Upper lobe of right lung (tissue), 1 donor: Measurements from ENCODE around the gene CACTIN. TPM values are rescaled to one million over a fixed set of nuclear protein-coding genes. Genes with fewer than 3 reads are reported as not detected.

Experiments
- ATAC-seq: fragments of 200-7000 bp; cut with Tn5 transposase; one replicate; pipeline ENCODE4 v1.9.1; 2020; ENCODE audit warnings: mild to moderate bottlenecking, moderate library complexity
- DNase-seq: peaks from one replicate; pipeline ENCODE4 v3.0.0-alpha.2; 2020
- H3K27ac ChIP-seq: fragments of 200-600 bp; one replicate; pipeline ENCODE4 v1.8.0; 2022
- H3K27me3 ChIP-seq: fragments of 200-600 bp; one replicate; pipeline ENCODE4 v1.8.0; 2022; ENCODE audit warnings: mild to moderate bottlenecking
- H3K36me3 ChIP-seq: fragments of 200-600 bp; one replicate; pipeline ENCODE4 v1.8.0; 2022
- H3K4me1 ChIP-seq: fragments of 200-600 bp; one replicate; pipeline ENCODE4 v1.8.0; 2022
- H3K4me3 ChIP-seq: fragments of 200-600 bp; one replicate; pipeline ENCODE4 v1.8.0; 2022; ENCODE audit warnings: mild to moderate bottlenecking
- H3K9me3 ChIP-seq: fragments of 200-600 bp; one replicate; pipeline ENCODE4 v1.8.0; 2022
- CTCF ChIP-seq: fragments of 200-600 bp; IDR thresholded peaks from one replicate; pipeline ENCODE4 v1.8.0; 2022; ENCODE audit warnings: antibody characterized with exemption
- intact Hi-C: fragments of 100-400 bp; cut with DNase I; formaldehyde crosslinking; loops from one replicate; pipeline ENCODE4 v1.11.0; 2022
- total RNA-seq: library from RNA; stranded (reverse); fragmentation: NEBNext Ultra II Directional; extraction: Animal tissue kit (Norgen Biotek cat#: 25700); gene quantifications from one replicate; pipeline ENCODE4 v1.2.1, GENCODE V29; 2021
- donor health status: DM: no; HTN: yes; CAD: no; lungs with severe emphysema.

CACTIN gene
- total RNA-seq, 1 donor from 2014 or later, result 24.3 TPM

DNA sequence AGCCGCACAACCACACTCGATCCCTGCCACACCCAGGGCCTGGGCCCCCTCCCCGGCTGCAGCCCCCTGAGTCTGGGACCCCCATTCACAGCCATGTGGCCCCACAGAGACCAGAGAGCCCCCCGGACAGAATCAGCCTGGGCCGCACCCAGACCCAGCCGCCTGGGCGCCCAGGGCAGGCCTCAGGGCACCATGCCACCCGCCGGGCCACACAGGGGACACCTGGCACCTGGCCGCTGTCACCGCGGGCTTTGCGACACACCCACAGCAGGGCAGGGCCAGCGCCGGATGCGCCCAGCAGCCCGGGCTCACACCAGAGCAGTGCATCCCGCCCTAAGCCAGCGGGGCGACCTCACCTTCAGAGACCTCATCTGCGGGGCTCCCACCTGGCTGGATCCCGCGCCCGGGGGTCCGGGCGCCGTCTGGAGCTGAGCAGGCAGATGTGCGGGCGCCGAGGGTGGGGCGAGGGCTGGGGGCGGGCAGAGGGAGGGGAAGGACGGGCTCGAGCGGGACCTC, 20.4 kb downstream of the CACTIN start:
- ATAC-seq (peak; percentile 40), DNase-seq (peak; percentile 69)
- Histone ChIP-seq H3K4me3 (peak overlapping the region; percentile 45), H3K36me3 (peaks cover 2% of the 10 kb centered on the region), H3K27ac (peak overlapping the region; percentile 11), H3K27me3 (no peaks in the 10 kb centered on the region), H3K4me1 (peaks cover 33% of the 10 kb centered on the region), H3K9me3 (no peaks in the 10 kb centered on the region)
- intact Hi-C loops, result no loop called here
- TF ChIP-seq CTCF, result no peak

- no peak for DNase-seq
- ATAC-seq, result no peak
- Histone ChIP-seq H3K27ac (peak overlapping the region; percentile 11), H3K4me3 (peak overlapping the region; percentile 45), H3K27me3 (no peaks in the 10 kb centered on the region), H3K4me1 (peaks cover 33% of the 10 kb centered on the region), H3K9me3 (no peaks in the 10 kb centered on the region), H3K36me3 (no peaks in the 10 kb centered on the region)
- no peak for TF ChIP-seq CTCF
- intact Hi-C loops, result no loop called here
Observed at GRCh38 chr19:3605770-3606169, 20.8 kb downstream of the CACTIN start.

DNA sequence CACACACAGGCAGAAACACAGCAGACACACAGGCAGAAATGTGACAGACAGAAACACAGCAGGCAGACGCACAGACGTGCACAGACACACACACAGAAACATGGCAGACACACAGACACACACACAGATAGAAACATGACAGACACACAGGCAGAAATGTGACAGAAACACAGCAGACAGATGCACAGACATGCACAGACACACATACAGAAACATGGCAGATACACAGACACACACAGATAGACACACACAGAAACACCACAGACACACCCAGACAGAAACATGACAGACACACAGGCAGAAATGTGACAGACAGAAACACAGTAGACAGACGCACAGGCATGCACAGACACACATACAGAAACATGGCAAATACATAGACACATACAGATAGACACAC, 21.2 kb downstream of the CACTIN start:
- Histone ChIP-seq H3K4me3 (peak overlapping the region; percentile 45), H3K36me3 (no peaks in the 10 kb centered on the region), H3K4me1 (peaks cover 33% of the 10 kb centered on the region), H3K9me3 (no peaks in the 10 kb centered on the region), H3K27ac (no peak overlapping the region), H3K27me3 (no peaks in the 10 kb centered on the region)
- DNase-seq, result no peak
- ATAC-seq, result no peak
- intact Hi-C loops, result no loop called here
- TF ChIP-seq CTCF, result no peak

- Histone ChIP-seq H3K4me1 (peaks cover 33% of the 10 kb centered on the region), H3K4me3 (peak overlapping the region; percentile 4), H3K27ac (no peak overlapping the region), H3K27me3 (no peaks in the 10 kb centered on the region), H3K9me3 (no peaks in the 10 kb centered on the region), H3K36me3 (no peaks in the 10 kb centered on the region)
- TF ChIP-seq CTCF, result no peak
- intact Hi-C loops, result no loop called here
- no peak for DNase-seq
- ATAC-seq, result no peak
Observed at GRCh38 chr19:3604987-3605343, 21.6 kb downstream of the CACTIN start.

- no peak for ATAC-seq
- H3K27me3 ChIP-seq, result no peaks in the 10 kb centered on the region
- TF ChIP-seq CTCF, result no peak
- H3K36me3 ChIP-seq, result no peaks in the 10 kb centered on the region
- H3K4me3 ChIP-seq, result no peak overlapping the region
- H3K9me3 ChIP-seq, result no peaks in the 10 kb centered on the region
- intact Hi-C loops, result no loop called here
- no peak overlapping the region for H3K27ac ChIP-seq
- DNase-seq, result no peak
- H3K4me1 ChIP-seq, result peaks cover 32% of the 10 kb centered on the region
Observed at GRCh38 chr19:3604227-3604986, 22.2 kb downstream of the CACTIN start.
